Measurements from ENCODE around the gene MAS1. TPM values are rescaled to one million over a fixed set of nuclear protein-coding genes. Genes with fewer than 3 reads are reported as not detected.

MAS1 gene
- total RNA-seq, 4 donors from 2014 or later: under 0.01 to 0.58 (median 0.43) TPM

DNA sequence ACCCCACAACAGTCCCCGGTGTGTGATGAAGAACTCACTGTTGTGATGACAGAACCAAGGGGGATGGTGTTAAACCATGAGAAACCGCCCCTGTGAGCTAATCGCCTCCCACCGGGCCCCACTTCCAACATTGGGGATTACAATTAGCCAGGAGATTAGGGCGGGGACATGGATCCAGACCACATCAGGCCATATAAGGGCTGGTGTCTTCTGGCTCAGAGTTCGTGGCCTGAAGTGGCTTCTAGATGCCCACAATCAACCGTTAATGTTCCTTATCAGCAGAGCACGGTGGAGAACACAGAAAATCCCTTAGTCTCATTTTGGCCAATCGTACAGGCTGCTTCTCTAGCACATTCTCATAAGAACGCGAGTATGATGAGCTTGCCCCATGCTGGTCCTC is 10.9 kb upstream of the MAS1 start:
- intact Hi-C loops (cut with DNase I; ENCODE audit: low total_unique reads): no loop called here
- TF ChIP-seq, protein P1, sequence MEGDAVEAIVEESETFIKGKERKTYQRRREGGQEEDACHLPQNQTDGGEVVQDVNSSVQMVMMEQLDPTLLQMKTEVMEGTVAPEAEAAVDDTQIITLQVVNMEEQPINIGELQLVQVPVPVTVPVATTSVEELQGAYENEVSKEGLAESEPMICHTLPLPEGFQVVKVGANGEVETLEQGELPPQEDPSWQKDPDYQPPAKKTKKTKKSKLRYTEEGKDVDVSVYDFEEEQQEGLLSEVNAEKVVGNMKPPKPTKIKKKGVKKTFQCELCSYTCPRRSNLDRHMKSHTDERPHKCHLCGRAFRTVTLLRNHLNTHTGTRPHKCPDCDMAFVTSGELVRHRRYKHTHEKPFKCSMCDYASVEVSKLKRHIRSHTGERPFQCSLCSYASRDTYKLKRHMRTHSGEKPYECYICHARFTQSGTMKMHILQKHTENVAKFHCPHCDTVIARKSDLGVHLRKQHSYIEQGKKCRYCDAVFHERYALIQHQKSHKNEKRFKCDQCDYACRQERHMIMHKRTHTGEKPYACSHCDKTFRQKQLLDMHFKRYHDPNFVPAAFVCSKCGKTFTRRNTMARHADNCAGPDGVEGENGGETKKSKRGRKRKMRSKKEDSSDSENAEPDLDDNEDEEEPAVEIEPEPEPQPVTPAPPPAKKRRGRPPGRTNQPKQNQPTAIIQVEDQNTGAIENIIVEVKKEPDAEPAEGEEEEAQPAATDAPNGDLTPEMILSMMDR (IDR thresholded peaks at IDR 0.05): no peak
- no peak for TF ChIP-seq POLR2A (IDR thresholded peaks at IDR 0.05)
- Histone ChIP-seq H3K36me3 (no peaks in the 10 kb centered on the region), H3K27ac (no peak overlapping the region), H3K4me1 (no peaks in the 10 kb centered on the region), H3K9me3 (no peaks in the 10 kb centered on the region), H3K27me3 (no peaks in the 10 kb centered on the region), H3K4me3 (no peak overlapping the region)
- no peak for DNase-seq

DNA sequence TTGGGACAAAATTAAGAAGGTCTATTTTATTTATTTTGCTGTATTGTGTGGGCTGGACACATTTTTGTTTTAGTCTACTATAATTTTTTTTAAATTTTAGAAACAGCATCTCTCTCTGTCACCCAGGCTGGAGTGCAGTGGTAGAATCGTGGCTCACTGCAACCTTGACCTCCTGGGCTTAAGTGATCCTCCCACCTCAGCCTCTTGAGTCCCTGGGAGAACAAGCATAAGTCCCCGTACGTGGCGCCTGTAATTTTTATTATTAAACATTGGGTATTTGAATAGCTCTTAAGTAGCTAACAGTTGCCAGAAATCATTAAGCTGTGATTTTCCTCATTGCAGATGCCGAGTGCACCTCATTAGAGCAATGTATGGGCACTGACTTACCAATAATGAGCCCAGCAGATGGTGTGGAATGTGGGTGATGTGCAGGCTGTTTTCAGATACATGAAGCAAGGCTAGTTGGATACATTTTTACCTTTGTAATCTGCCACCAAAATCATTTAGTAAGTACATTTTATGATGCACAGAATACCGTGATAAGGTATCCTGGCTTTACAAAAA is 10.3 kb upstream of the MAS1 start:
- Histone ChIP-seq H3K4me3 (no peak overlapping the region), H3K36me3 (no peaks in the 10 kb centered on the region), H3K4me1 (no peaks in the 10 kb centered on the region), H3K27me3 (no peaks in the 10 kb centered on the region), H3K9me3 (no peaks in the 10 kb centered on the region), H3K27ac (no peak overlapping the region)
- intact Hi-C loops (cut with DNase I; ENCODE audit: low total_unique reads): no loop called here
- TF ChIP-seq, protein P1 (IDR thresholded peaks at IDR 0.05): no peak
- TF ChIP-seq POLR2A (IDR thresholded peaks at IDR 0.05): no peak
- DNase-seq: no peak

DNA sequence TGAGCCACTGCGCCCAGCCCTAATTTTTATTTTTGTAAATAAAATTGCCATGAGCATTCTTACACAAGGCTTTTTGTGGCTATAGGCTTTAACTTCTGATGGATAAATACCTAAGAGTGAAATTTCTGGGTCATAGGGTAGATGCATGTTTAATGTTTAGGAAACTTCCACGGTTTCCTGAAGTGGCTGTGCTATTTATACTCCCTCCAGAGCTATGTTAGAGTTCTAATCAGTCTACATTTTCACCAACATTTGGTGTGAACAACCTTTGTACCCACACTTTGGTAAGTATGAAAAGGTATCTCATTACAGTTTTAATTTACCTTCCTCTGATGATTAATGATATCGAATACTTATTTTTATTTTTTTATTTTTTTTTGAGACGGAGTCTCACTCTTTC is 6.1 kb upstream of the MAS1 start:
- Histone ChIP-seq H3K27me3 (no peaks in the 10 kb centered on the region), H3K4me1 (no peaks in the 10 kb centered on the region), H3K4me3 (no peak overlapping the region), H3K36me3 (no peaks in the 10 kb centered on the region), H3K27ac (no peak overlapping the region), H3K9me3 (no peaks in the 10 kb centered on the region)
- intact Hi-C loops (cut with DNase I; ENCODE audit: low total_unique reads): no loop called here
- TF ChIP-seq POLR2A (IDR thresholded peaks at IDR 0.05): no peak
- TF ChIP-seq, protein P1 (IDR thresholded peaks at IDR 0.05): no peak
- DNase-seq: no peak

DNA sequence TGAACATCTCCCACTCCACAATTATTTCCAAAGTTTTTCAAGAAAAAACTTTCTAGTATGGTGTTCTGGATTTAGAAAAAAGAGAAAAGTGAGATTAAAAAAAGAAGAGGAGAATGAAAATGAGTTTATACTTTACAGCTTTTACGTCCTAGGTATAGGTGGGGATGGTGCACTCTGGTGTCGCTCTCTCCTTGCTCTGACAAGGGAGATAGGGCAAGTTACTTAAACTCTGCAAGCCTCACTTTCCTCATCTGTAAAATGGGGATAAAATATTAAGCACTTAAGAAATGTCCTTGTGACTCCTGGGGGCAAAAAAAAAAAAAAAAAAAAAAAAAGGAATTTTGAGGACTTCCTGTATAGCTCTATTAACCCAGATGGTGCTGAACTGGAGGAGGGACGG is 4.5 kb upstream of the MAS1 start:
- H3K27ac ChIP-seq: no peak overlapping the region
- no peaks in the 10 kb centered on the region for H3K36me3 ChIP-seq
- intact Hi-C loops (cut with DNase I; ENCODE audit: low total_unique reads): no loop called here
- no peaks in the 10 kb centered on the region for H3K4me1 ChIP-seq
- TF ChIP-seq, protein P1 (IDR thresholded peaks at IDR 0.05): no peak
- no peak for TF ChIP-seq POLR2A (IDR thresholded peaks at IDR 0.05)
- H3K4me3 ChIP-seq: no peak overlapping the region
- DNase-seq: no peak
- H3K9me3 ChIP-seq: no peaks in the 10 kb centered on the region
- no peaks in the 10 kb centered on the region for H3K27me3 ChIP-seq

DNA sequence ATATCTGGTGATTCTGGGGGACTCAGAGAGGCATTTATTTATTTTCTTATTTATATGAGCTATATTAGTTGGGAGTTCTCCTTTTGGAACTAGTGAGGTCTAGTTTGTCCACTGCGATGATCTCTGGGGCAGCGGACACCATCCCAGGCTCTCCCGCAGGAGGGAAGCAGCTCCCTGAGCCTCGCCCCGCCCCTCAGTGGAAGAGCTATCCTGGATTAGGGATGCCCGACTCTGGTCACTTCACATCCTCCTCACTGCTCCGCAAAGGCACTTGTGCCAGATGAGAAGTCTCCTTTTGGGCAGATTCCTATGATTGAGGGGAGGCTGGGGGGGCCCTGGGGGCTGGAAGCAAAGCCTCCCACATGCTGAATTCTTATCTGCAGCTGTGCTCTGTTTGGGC is 3.6 kb upstream of the MAS1 start:
- Histone ChIP-seq H3K4me3 (no peak overlapping the region), H3K27ac (no peak overlapping the region), H3K27me3 (no peaks in the 10 kb centered on the region), H3K36me3 (no peaks in the 10 kb centered on the region), H3K9me3 (no peaks in the 10 kb centered on the region), H3K4me1 (no peaks in the 10 kb centered on the region)
- intact Hi-C loops (cut with DNase I; ENCODE audit: low total_unique reads): no loop called here
- no peak for DNase-seq
- TF ChIP-seq, protein P1 (IDR thresholded peaks at IDR 0.05): no peak
- TF ChIP-seq POLR2A (IDR thresholded peaks at IDR 0.05): no peak
